ENCODE results near the gene CCDC81. TPM values are rescaled to one million over a fixed set of nuclear protein-coding genes. Genes with fewer than 3 reads are reported as not detected.

CCDC81 gene
- polyA plus RNA-seq, 4 donors = 0.13 to 0.41 (median 0.22) TPM; not detected in 1

DNA sequence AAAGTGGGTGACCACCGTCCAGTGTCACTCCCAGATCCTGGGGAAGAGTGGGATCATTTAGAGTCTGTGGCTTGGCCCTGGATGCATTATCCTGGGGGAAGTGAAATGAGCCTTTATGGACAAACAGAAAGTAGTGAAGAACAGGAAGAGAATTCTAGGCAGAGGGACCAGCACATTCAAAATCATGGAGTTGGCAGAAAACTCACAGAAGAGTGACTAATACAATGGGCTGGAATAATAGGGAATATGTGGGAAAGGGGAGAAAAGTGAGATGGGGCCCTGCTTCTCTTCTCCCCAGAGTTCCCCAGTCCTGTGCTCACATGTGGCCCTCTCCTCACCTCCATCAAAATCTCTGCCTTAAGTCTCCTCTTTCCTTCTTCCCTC, 84.3 kb downstream of the CCDC81 start:
- H3K27ac ChIP-seq (ENCODE audit: low read depth in 1 of 3, low read length in 2 of 3) = peak overlapping the region in 1 of 3 donors; percentile 37
- FAIRE-seq = no peak
- no peak for DNase-seq

DNA sequence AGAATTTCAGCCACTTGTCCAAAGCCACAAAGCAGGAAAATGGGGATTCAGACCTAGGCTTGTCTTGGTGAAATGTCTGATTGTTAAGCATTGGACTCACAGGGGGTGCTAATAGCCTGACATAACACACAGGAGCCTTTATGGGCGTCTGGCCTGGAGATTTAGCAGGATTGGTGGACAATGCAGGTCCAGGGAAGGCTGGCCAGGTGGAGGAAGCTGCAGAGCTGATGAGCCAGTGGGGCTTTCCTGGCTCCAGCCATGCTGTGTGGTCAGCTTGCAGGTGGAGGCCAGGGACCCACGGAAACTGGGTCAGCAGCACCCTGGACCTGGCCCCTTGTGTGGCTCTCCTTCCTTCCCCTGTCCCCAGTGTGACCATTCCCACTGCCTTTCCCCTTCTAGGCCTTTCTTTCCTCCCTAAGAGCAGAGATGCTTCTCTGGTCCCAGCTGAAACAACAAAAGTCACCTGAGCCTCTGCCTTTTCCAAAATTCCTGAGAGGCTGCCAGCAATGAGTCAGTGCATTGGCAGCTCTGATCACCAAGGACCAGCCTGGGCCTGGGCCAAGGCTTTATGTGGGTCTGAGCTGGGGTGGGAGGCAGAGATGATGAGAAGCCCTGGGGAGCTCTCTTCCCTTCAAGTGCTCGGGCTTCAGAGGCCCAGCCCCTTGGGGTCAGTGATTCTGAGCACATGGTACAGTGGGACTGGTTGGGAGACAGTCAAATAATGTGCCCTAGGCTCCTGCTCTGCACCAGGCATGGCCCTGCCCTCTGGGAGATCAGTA, 85.2 kb downstream of the CCDC81 start:
- H3K27ac ChIP-seq (ENCODE audit: low read depth in 1 of 3, low read length in 2 of 3) = no peak overlapping the region
- 64 to 79% (median 74%) methylated on average over 3 of the region's 3 CpGs for WGBS, 3 donors

More for the DNA sequence above, 84.3 kb downstream of the CCDC81 start:
- H3K36me3 ChIP-seq (ENCODE audit: control insufficient read depth in 3 of 3, insufficient read depth in 2 of 3, low read depth in 1 of 3, low read length in 3 of 3) = peaks cover 0 to 19% (median 0%) of the 10 kb centered on the region in 3 donors
- H3K27me3 ChIP-seq (ENCODE audit: control insufficient read depth in 3 of 3, insufficient read depth in 3 of 3, low read length in 3 of 3) = no peaks in the 10 kb centered on the region
- no peak overlapping the region for H3K4me3 ChIP-seq (ENCODE audit: low read depth in 1 of 3, low read length in 3 of 3)
- WGBS, 3 donors = 88 to 97% (median 94%) methylated on average over 1 of the region's 1 CpG
- no peaks in the 10 kb centered on the region for H3K4me1 ChIP-seq (ENCODE audit: control insufficient read depth in 3 of 3, insufficient read depth in 2 of 3, low read depth in 1 of 3, low read length in 2 of 3)
- H3K9me3 ChIP-seq (ENCODE audit: control insufficient read depth in 2 of 2, insufficient read depth in 1 of 2, low read depth in 1 of 2, low read length in 1 of 2) = no peaks in the 10 kb centered on the region

DNA sequence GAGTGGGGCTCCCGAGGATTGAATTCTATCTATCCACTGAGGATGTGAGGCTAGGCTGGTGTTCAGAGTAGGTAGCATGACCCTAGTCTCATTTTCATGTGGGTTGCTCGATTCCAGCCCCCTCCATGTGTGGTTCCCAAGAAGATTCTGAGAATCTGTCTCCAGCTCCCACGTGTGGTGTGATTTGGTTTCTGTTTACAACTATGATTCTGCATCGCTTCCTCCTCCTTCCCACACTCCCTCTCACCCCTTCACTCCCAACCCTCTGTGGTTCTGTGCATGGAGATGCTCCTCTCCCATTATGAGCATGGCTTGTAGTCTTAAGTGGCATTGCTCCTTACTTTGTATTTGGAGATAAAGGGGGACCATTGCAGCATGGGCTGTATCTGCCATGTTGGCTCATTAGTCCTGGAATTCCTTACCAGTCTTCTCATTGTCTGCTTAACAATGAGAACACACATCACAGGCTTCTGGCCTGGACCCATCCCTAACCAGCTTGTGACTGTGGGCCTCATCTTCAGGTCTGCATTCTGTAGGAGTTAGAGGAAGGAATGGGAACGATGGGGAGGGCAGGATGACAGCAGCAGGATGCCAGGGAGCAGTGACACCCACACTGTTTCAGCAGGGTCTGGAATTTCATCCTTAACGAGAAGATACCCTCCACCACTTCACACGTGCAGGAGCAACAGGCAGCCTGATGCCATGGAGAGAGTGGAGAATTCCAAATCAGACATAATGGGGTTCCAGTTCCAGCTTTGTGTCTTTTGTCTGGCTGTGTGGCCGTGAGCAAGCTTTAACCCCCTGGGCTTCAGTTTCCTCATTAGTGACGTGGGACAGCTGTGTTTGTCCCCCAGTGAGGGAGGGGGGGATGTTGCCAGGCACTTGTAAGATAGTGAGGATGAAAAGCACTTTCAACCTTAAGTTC, 86.0 kb downstream of the CCDC81 start:
- no peaks in the 10 kb centered on the region for H3K27me3 ChIP-seq (ENCODE audit: control insufficient read depth in 3 of 3, insufficient read depth in 3 of 3, low read length in 3 of 3)
- no peaks in the 10 kb centered on the region for H3K9me3 ChIP-seq (ENCODE audit: control insufficient read depth in 2 of 2, insufficient read depth in 1 of 2, low read depth in 1 of 2, low read length in 1 of 2)
- 68 to 80% (median 80%) methylated on average over 9 of the region's 9 CpGs for WGBS, 3 donors
- no peaks in the 10 kb centered on the region for H3K4me1 ChIP-seq (ENCODE audit: control insufficient read depth in 3 of 3, insufficient read depth in 2 of 3, low read depth in 1 of 3, low read length in 2 of 3)
- no peak overlapping the region for H3K4me3 ChIP-seq (ENCODE audit: low read depth in 1 of 3, low read length in 3 of 3)
- FAIRE-seq (no peak), DNase-seq (no peak)
- H3K27ac ChIP-seq (ENCODE audit: low read depth in 1 of 3, low read length in 2 of 3) = no peak overlapping the region
- peaks cover 0 to 19% (median 0%) of the 10 kb centered on the region in 3 donors for H3K36me3 ChIP-seq (ENCODE audit: control insufficient read depth in 3 of 3, insufficient read depth in 2 of 3, low read depth in 1 of 3, low read length in 3 of 3)

More for the DNA sequence above, 85.2 kb downstream of the CCDC81 start:
- FAIRE-seq (no peak), DNase-seq (no peak)
- Histone ChIP-seq H3K9me3 (ENCODE audit: control insufficient read depth in 2 of 2, insufficient read depth in 1 of 2, low read depth in 1 of 2, low read length in 1 of 2) (no peaks in the 10 kb centered on the region), H3K4me3 (ENCODE audit: low read depth in 1 of 3, low read length in 3 of 3) (no peak overlapping the region), H3K27me3 (ENCODE audit: control insufficient read depth in 3 of 3, insufficient read depth in 3 of 3, low read length in 3 of 3) (no peaks in the 10 kb centered on the region), H3K4me1 (ENCODE audit: control insufficient read depth in 3 of 3, insufficient read depth in 2 of 3, low read depth in 1 of 3, low read length in 2 of 3) (no peaks in the 10 kb centered on the region), H3K36me3 (ENCODE audit: control insufficient read depth in 3 of 3, insufficient read depth in 2 of 3, low read depth in 1 of 3, low read length in 3 of 3) (peaks cover 0 to 19% (median 0%) of the 10 kb centered on the region in 3 donors)

DNA sequence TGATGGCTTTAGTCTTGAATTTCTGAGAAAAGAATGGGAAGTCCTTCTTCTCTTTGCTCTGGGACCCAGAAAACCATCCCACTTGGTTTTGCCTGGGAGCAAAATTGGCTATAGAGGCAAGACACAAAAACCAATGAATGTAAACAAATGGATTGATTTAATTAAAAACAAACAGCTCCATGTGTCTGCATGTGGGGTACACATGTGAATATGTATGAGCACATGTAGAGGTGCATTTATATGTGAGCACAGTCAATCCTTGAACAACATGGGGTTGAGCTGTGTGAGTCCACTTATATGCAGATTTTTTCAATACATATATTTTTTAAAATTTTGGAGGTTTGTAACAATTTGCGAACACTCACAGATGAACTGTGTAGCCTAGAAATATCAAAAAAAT, 87.2 kb downstream of the CCDC81 start:
- 95 to 100% (median 98%) methylated on average over 1 of the region's 1 CpG for WGBS, 3 donors
- no peak for DNase-seq

DNA sequence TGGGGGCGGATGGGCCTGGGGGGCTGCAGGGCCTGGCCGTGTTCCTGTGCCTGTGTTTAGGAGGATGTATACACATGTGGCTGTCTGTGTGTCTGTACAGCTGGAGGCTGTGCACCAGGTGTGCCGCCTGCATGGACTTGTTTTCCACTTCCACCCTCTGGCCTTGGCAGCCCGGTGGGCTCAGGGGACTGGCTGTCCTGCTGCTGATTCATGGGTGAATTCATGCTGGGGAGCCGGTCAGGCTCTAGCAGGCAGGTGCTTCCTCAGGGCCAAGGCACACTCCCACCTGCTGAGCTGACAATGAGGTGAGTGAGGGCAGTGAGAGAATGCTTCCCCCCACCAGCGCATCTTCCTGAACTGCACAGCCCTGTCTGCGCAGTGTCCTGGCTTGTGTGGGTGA, 88.4 kb downstream of the CCDC81 start:
- no peak for FAIRE-seq

More for the DNA sequence above, 87.2 kb downstream of the CCDC81 start:
- Histone ChIP-seq H3K4me3 (ENCODE audit: low read depth in 1 of 3, low read length in 3 of 3) (no peak overlapping the region), H3K36me3 (ENCODE audit: control insufficient read depth in 3 of 3, insufficient read depth in 2 of 3, low read depth in 1 of 3, low read length in 3 of 3) (peaks cover 0 to 19% (median 0%) of the 10 kb centered on the region in 3 donors), H3K4me1 (ENCODE audit: control insufficient read depth in 3 of 3, insufficient read depth in 2 of 3, low read depth in 1 of 3, low read length in 2 of 3) (no peaks in the 10 kb centered on the region), H3K27me3 (ENCODE audit: control insufficient read depth in 3 of 3, insufficient read depth in 3 of 3, low read length in 3 of 3) (no peaks in the 10 kb centered on the region), H3K27ac (ENCODE audit: low read depth in 1 of 3, low read length in 2 of 3) (no peak overlapping the region), H3K9me3 (ENCODE audit: control insufficient read depth in 2 of 2, insufficient read depth in 1 of 2, low read depth in 1 of 2, low read length in 1 of 2) (no peaks in the 10 kb centered on the region)
- FAIRE-seq = no peak

DNA sequence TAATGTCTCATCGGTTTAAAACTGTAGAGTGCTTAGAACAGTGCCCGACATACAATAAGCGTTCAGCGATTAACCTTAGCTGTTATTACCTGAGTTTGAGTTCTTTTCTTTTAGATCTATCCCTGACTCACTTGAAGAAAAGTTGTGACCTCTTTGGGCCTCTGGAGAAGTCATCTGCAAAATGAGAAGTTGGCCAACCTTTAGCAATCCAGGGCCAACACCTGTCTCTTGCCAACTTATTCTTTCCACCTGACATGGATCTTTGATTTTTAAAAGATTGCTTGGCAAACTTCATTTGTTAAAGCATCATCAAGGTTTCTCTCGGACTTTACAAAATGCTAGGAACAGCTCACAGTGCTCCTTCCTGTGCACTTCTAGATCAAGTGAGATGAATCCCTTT, 89.3 kb downstream of the CCDC81 start:
- Histone ChIP-seq H3K27ac (ENCODE audit: low read depth in 1 of 3, low read length in 2 of 3) (no peak overlapping the region), H3K4me3 (ENCODE audit: low read depth in 1 of 3, low read length in 3 of 3) (no peak overlapping the region), H3K36me3 (ENCODE audit: control insufficient read depth in 3 of 3, insufficient read depth in 2 of 3, low read depth in 1 of 3, low read length in 3 of 3) (peaks cover 0 to 19% (median 0%) of the 10 kb centered on the region in 3 donors), H3K27me3 (ENCODE audit: control insufficient read depth in 3 of 3, insufficient read depth in 3 of 3, low read length in 3 of 3) (no peaks in the 10 kb centered on the region), H3K4me1 (ENCODE audit: control insufficient read depth in 3 of 3, insufficient read depth in 2 of 3, low read depth in 1 of 3, low read length in 2 of 3) (no peaks in the 10 kb centered on the region), H3K9me3 (ENCODE audit: control insufficient read depth in 2 of 2, insufficient read depth in 1 of 2, low read depth in 1 of 2, low read length in 1 of 2) (no peaks in the 10 kb centered on the region)
- WGBS, 3 donors = 95 to 97% (median 96%) methylated on average over 5 of the region's 5 CpGs
- no peak for FAIRE-seq
- DNase-seq = no peak

More for the DNA sequence above, 88.4 kb downstream of the CCDC81 start:
- no peaks in the 10 kb centered on the region for H3K27me3 ChIP-seq (ENCODE audit: control insufficient read depth in 3 of 3, insufficient read depth in 3 of 3, low read length in 3 of 3)
- H3K27ac ChIP-seq (ENCODE audit: low read depth in 1 of 3, low read length in 2 of 3) = no peak overlapping the region
- no peak for DNase-seq
- peaks cover 0 to 19% (median 0%) of the 10 kb centered on the region in 3 donors for H3K36me3 ChIP-seq (ENCODE audit: control insufficient read depth in 3 of 3, insufficient read depth in 2 of 3, low read depth in 1 of 3, low read length in 3 of 3)
- no peaks in the 10 kb centered on the region for H3K4me1 ChIP-seq (ENCODE audit: control insufficient read depth in 3 of 3, insufficient read depth in 2 of 3, low read depth in 1 of 3, low read length in 2 of 3)
- no peaks in the 10 kb centered on the region for H3K9me3 ChIP-seq (ENCODE audit: control insufficient read depth in 2 of 2, insufficient read depth in 1 of 2, low read depth in 1 of 2, low read length in 1 of 2)
- WGBS, 3 donors = 78 to 91% (median 88%) methylated on average over 7 of the region's 7 CpGs
- H3K4me3 ChIP-seq (ENCODE audit: low read depth in 1 of 3, low read length in 3 of 3) = no peak overlapping the region

DNA sequence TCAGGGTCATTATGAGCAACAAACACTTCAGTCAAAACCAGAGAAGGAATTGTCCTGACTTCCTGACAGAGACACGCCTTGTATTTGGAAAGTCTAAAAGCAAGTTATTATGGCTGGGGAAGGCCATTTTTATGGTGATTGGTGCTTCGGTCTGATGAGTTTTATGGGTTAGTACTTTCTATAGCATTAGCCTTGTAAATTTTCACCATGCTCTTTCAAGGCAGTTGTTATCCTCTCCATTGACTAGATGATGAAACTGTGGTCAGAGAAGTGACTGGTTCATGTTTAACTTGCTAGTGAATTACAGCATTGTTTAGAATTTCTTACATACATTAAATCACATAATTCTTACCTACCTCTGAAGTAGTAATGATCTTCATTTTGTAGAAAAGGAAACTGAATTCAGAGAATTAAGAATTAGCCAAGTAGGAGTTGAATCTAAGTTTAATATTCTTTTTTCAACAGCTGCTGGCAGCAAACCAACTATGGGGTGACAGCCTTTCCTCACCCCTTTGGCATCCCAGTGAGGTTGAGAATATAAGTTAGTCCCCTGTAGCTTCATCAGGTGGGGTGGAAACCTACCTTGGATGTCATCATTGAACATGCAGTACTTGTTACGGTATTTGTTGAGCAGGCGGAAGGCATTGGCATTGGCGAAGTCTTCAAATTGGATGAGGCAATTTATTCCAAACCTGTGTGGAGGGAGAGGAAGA, 90.0 kb downstream of the CCDC81 start:
- H3K9me3 ChIP-seq (ENCODE audit: control insufficient read depth in 2 of 2, insufficient read depth in 1 of 2, low read depth in 1 of 2, low read length in 1 of 2) = no peaks in the 10 kb centered on the region
- no peak for FAIRE-seq
- no peak overlapping the region for H3K4me3 ChIP-seq (ENCODE audit: low read depth in 1 of 3, low read length in 3 of 3)

DNA sequence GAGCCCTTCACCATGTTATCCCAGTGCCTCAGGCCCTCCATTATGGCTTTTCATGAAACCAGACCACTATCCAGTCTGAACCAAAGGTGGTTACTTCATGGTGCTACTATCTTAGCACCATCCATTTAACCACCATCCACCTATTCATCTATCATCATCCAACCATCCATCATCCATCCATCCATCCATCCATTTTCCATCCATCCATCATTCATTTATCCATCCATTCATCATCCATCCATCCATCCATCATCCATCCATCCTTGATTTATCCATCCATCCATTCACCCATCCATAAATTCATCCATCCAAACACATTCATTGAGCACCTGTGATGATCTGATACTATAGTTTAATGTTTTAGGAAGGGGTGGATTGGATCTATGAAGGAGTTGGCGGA, 93.5 kb downstream of the CCDC81 start:
- 95 to 100% (median 98%) methylated on average over 1 of the region's 1 CpG for WGBS, 3 donors
- FAIRE-seq = no peak
- Histone ChIP-seq H3K9me3 (ENCODE audit: control insufficient read depth in 2 of 2, insufficient read depth in 1 of 2, low read depth in 1 of 2, low read length in 1 of 2) (no peaks in the 10 kb centered on the region), H3K36me3 (ENCODE audit: control insufficient read depth in 3 of 3, insufficient read depth in 2 of 3, low read depth in 1 of 3, low read length in 3 of 3) (peaks cover 0 to 3% (median 0%) of the 10 kb centered on the region in 3 donors), H3K27me3 (ENCODE audit: control insufficient read depth in 3 of 3, insufficient read depth in 3 of 3, low read length in 3 of 3) (no peaks in the 10 kb centered on the region), H3K27ac (ENCODE audit: low read depth in 1 of 3, low read length in 2 of 3) (no peak overlapping the region), H3K4me1 (ENCODE audit: control insufficient read depth in 3 of 3, insufficient read depth in 2 of 3, low read depth in 1 of 3, low read length in 2 of 3) (no peaks in the 10 kb centered on the region), H3K4me3 (ENCODE audit: low read depth in 1 of 3, low read length in 3 of 3) (no peak overlapping the region)
- no peak for DNase-seq

More for the DNA sequence above, 90.0 kb downstream of the CCDC81 start:
- no peak for DNase-seq
- WGBS, 3 donors = 90 to 94% (median 92%) methylated on average over 5 of the region's 5 CpGs
- Histone ChIP-seq H3K4me1 (ENCODE audit: control insufficient read depth in 3 of 3, insufficient read depth in 2 of 3, low read depth in 1 of 3, low read length in 2 of 3) (no peaks in the 10 kb centered on the region), H3K27ac (ENCODE audit: low read depth in 1 of 3, low read length in 2 of 3) (no peak overlapping the region), H3K27me3 (ENCODE audit: control insufficient read depth in 3 of 3, insufficient read depth in 3 of 3, low read length in 3 of 3) (no peaks in the 10 kb centered on the region), H3K36me3 (ENCODE audit: control insufficient read depth in 3 of 3, insufficient read depth in 2 of 3, low read depth in 1 of 3, low read length in 3 of 3) (peaks cover 0 to 19% (median 0%) of the 10 kb centered on the region in 3 donors)

Data from small intestine (tissue), 7 donors.